Neural cell (in vitro differentiated cells): Measurements from ENCODE around the gene ZMYND11. TPM values are rescaled to one million over a fixed set of nuclear protein-coding genes. Genes with fewer than 3 reads are reported as not detected.

Experiments
- H2AFZ ChIP-seq: fragments of 200-600, 300-800 bp; sonication (generic), shearing (Covaris generic); 2 replicates; pipeline ENCODE4 v1.6.0; 2014; ENCODE audit warnings: low read depth, mild to moderate bottlenecking, antibody characterized with exemption, low read length, moderate library complexity
- H3F3A ChIP-seq: fragments of 200-600 bp; shearing (Covaris generic); 2 replicates; pipeline ENCODE4 v1.6.1; 2016; ENCODE audit warnings: mild to moderate bottlenecking, moderate library complexity, mixed read lengths, antibody characterized with exemption, low read length; ENCODE audit not compliant: insufficient read depth, poor library complexity, severe bottlenecking
- H3K27ac ChIP-seq: fragments of 200-600, 300-800 bp; sonication (generic), shearing (Covaris generic); 2 replicates; pipeline ENCODE4 v1.5.1; 2014; ENCODE audit warnings: mild to moderate bottlenecking, low read length, moderate library complexity
- H3K27me3 ChIP-seq: fragments of 300-800, 200-600 bp; sonication (generic), shearing (Covaris generic); 2 replicates; pipeline ENCODE4 v1.6.0; 2014; ENCODE audit warnings: mild to moderate bottlenecking, low read depth, low read length, moderate library complexity; ENCODE audit not compliant: insufficient read depth
- H3K36me3 ChIP-seq: fragments of 300-800, 200-600 bp; sonication (generic), shearing (Covaris generic); 2 replicates; pipeline ENCODE4 v1.5.1; 2014; ENCODE audit warnings: mild to moderate bottlenecking, antibody characterized with exemption, low read length, moderate library complexity; ENCODE audit not compliant: insufficient read depth
- H3K4me2 ChIP-seq: fragments of 300-800, 200-600 bp; sonication (generic), shearing (Covaris generic); 2 replicates; pipeline ENCODE4 v1.6.0; 2014; ENCODE audit warnings: mild to moderate bottlenecking, low read length
- H3K4me3 ChIP-seq: fragments of 300-800, 200-600 bp; sonication (generic), shearing (Covaris generic); 2 replicates; pipeline ENCODE4 v1.5.1; 2014; ENCODE audit warnings: mild to moderate bottlenecking, low read length, moderate library complexity
- H3K79me2 ChIP-seq: fragments of 200-600 bp; shearing (Covaris generic); replicated peaks from 2 replicates; pipeline ENCODE4 v1.6.0; 2014; ENCODE audit warnings: mild to moderate bottlenecking, low read length, moderate library complexity; ENCODE audit not compliant: insufficient read depth
- H3K9ac ChIP-seq: fragments of 300-800, 200-600 bp; sonication (generic), shearing (Covaris generic); 2 replicates; pipeline ENCODE4 v1.6.1; 2016; ENCODE audit warnings: mild to moderate bottlenecking, low read length, mixed read lengths
- H3K9me2 ChIP-seq: fragments of 200-600 bp; shearing (Covaris generic); 2 replicates; pipeline ENCODE4 v1.6.1; 2016; ENCODE audit warnings: mild to moderate bottlenecking, low read length, mixed read lengths; ENCODE audit not compliant: insufficient read depth
- H3K9me3 ChIP-seq: fragments of 200-600, 300-800 bp; sonication (generic), shearing (Covaris generic); 2 replicates; pipeline ENCODE4 v1.6.1; 2016; ENCODE audit warnings: mild to moderate bottlenecking, mixed run types, low read length, moderate library complexity, mixed read lengths
- H4K20me1 ChIP-seq: fragments of 200-600 bp; shearing (Covaris generic); 2 replicates; pipeline ENCODE4 v1.6.1; 2016; ENCODE audit warnings: mild to moderate bottlenecking, mixed run types; ENCODE audit not compliant: insufficient read depth
- CTCF ChIP-seq: fragments of 450-650 bp; IDR thresholded peaks from 2 replicates; pipeline ENCODE4 v1.5.1; 2014; ENCODE audit warnings: antibody characterized with exemption, mild to moderate bottlenecking, moderate library complexity; ENCODE audit not compliant: poor library complexity, severe bottlenecking
- EP300 ChIP-seq: fragments of 450-650 bp; conservative IDR thresholded peaks from 2 replicates; pipeline ENCODE4 v1.6.1; 2014; ENCODE audit warnings: antibody characterized with exemption, mild to moderate bottlenecking, moderate library complexity; ENCODE audit not compliant: poor library complexity, severe bottlenecking
- EZH2 ChIP-seq: fragments of 200-600, 300-800 bp; shearing (Covaris generic), sonication (generic); IDR thresholded peaks from 2 replicates; pipeline ENCODE4 v1.6.1; 2014; ENCODE audit warnings: antibody characterized with exemption, low read length, borderline replicate concordance, mild to moderate bottlenecking; ENCODE audit not compliant: insufficient read depth, poor library complexity, severe bottlenecking
- MXI1 ChIP-seq: fragments of 450-650 bp; conservative IDR thresholded peaks from 2 replicates; pipeline ENCODE4 v1.6.1; 2014; ENCODE audit warnings: antibody characterized with exemption, mild to moderate bottlenecking; ENCODE audit not compliant: poor library complexity, severe bottlenecking
- POLR2AphosphoS5 ChIP-seq: IDR thresholded peaks from 2 replicates; pipeline ENCODE4 v1.6.1; 2012
- RAD21 ChIP-seq: fragments of 450-650 bp; conservative IDR thresholded peaks from 2 replicates; pipeline ENCODE4 v1.6.1; 2014; ENCODE audit warnings: antibody characterized with exemption, mild to moderate bottlenecking, moderate library complexity
- REST ChIP-seq: IDR thresholded peaks from 2 replicates; pipeline ENCODE4 v1.6.1; 2012; ENCODE audit warnings: borderline replicate concordance
- SMC3 ChIP-seq: fragments of 450-650 bp; conservative IDR thresholded peaks from 2 replicates; pipeline ENCODE4 v1.6.1; 2014; ENCODE audit warnings: antibody characterized with exemption, mild to moderate bottlenecking, moderate library complexity; ENCODE audit not compliant: poor library complexity
- TAF1 ChIP-seq: IDR thresholded peaks from 2 replicates; pipeline ENCODE4 v1.6.1; 2012; ENCODE audit warnings: low read depth
- polyA plus RNA-seq: library from polyadenylated mRNA; depleted of rRNA; stranded (reverse); fragments of >200 nt; gene quantifications from 2 replicates; pipeline ENCODE4 v1.2.3, GENCODE V29; 2014

The ZMYND11 gene
- polyA plus RNA-seq, 1 donor from 2014 or later: 122 TPM

GRCh38 chr10:266974-267425 is 131.7 kb downstream of the ZMYND11 start:
- no peak for TF ChIP-seq MXI1
- TF ChIP-seq EZH2: no peak
- no peak for TF ChIP-seq REST
- no peak for TF ChIP-seq TAF1
- no peak for TF ChIP-seq CTCF
- TF ChIP-seq POLR2AphosphoS5: no peak
- TF ChIP-seq RAD21: no peak
- no peak for TF ChIP-seq SMC3
- TF ChIP-seq EP300: no peak
- Histone ChIP-seq H3K4me3 (no peak overlapping the region), H3F3A (no peaks in the 10 kb centered on the region)

GRCh38 chr10:267705-268104 is 132.4 kb downstream of the ZMYND11 start:
- no peak overlapping the region for H3K27ac ChIP-seq
- no peaks in the 10 kb centered on the region for H3K36me3 ChIP-seq
- H3K27me3 ChIP-seq: no peaks in the 10 kb centered on the region
- no peaks in the 10 kb centered on the region for H4K20me1 ChIP-seq
- no peak overlapping the region for H3K4me3 ChIP-seq
- no peak overlapping the region for H3K9ac ChIP-seq
- no peaks in the 10 kb centered on the region for H3K9me2 ChIP-seq
- H3K9me3 ChIP-seq: no peaks in the 10 kb centered on the region
- no peak overlapping the region for H2AFZ ChIP-seq
- no peaks in the 10 kb centered on the region for H3K79me2 ChIP-seq
- TF ChIP-seq EZH2: no peak
- TF ChIP-seq REST: no peak
- TF ChIP-seq SMC3: no peak
- no peak for TF ChIP-seq POLR2AphosphoS5
- TF ChIP-seq CTCF: no peak
- TF ChIP-seq MXI1: no peak
- TF ChIP-seq RAD21: no peak
- no peak for TF ChIP-seq TAF1
- no peak for TF ChIP-seq EP300
- no peaks in the 10 kb centered on the region for H3F3A ChIP-seq
- H3K4me2 ChIP-seq: no peak overlapping the region

More at GRCh38 chr10:266974-267425, 131.7 kb downstream of the ZMYND11 start:
- Histone ChIP-seq H3K79me2 (no peaks in the 10 kb centered on the region), H3K4me2 (no peak overlapping the region), H4K20me1 (no peaks in the 10 kb centered on the region), H2AFZ (no peak overlapping the region), H3K9me3 (no peaks in the 10 kb centered on the region), H3K9me2 (no peaks in the 10 kb centered on the region), H3K27ac (no peak overlapping the region), H3K27me3 (no peaks in the 10 kb centered on the region), H3K36me3 (no peaks in the 10 kb centered on the region), H3K9ac (no peak overlapping the region)
